Muscle of leg (tissue), 11 donors: ENCODE data around the gene TRIM69. TPM values are rescaled to one million over a fixed set of nuclear protein-coding genes. Genes with fewer than 3 reads are reported as not detected.
"Not testable (repeated sequence)": the region's sequence is repeated elsewhere in the genome, so short reads cannot be mapped to it uniquely, and the experiment has no call there.

ENCODE experiments used
- DNase-seq: peaks from one replicate; pipeline ENCODE4 v3.0.0; 2013
- H3K27ac ChIP-seq: one replicate; pipeline ENCODE4 v1.5.1; 2013; ENCODE audit warnings: mild to moderate bottlenecking, low read length, control low read depth
- H3K27me3 ChIP-seq: one replicate; pipeline ENCODE4 v1.6.1; 2013; ENCODE audit warnings: low read length; ENCODE audit not compliant: control insufficient read depth, insufficient read depth
- H3K36me3 ChIP-seq: one replicate; pipeline ENCODE4 v1.6.1; 2013; ENCODE audit warnings: low read length; ENCODE audit not compliant: control insufficient read depth, insufficient read depth
- H3K4me1 ChIP-seq: one replicate; pipeline ENCODE4 v1.6.1; 2013; ENCODE audit warnings: low read length; ENCODE audit not compliant: control insufficient read depth, insufficient read depth
- H3K4me3 ChIP-seq: one replicate; pipeline ENCODE4 v1.5.1; 2013; ENCODE audit warnings: low read length, control low read depth
- H3K9me3 ChIP-seq: replicated peaks from 2 replicates; pipeline ENCODE4 v1.6.1; 2013; ENCODE audit warnings: low read depth, low read length; ENCODE audit not compliant: control insufficient read depth
- WGBS: methylation state at CpG from one replicate; pipeline ENCODE4 v1.1.5; 2013; ENCODE audit warnings: missing lambda C conversion rate; ENCODE audit not compliant: insufficient coverage; 5-methylcytosine and 5-hydroxymethylcytosine counted together
- polyA plus RNA-seq, 8 donors: library from polyadenylated mRNA; unstranded; fragments of 120-200 nt; gene quantifications; one replicate each; pipeline versions ENCODE4 v1.2.1 to v1.2.3, GENCODE V29; 2013; ENCODE audit warnings: inconsistent platforms in 1 of 8, low replicate concordance in 1 of 8; ENCODE audit not compliant: insufficient read length in 8 of 8, insufficient read depth in 1 of 8
- total RNA-seq: library from RNA; stranded (reverse); fragments of 120-200 nt; gene quantifications from one replicate; pipeline ENCODE4 v1.2.4, GENCODE V29; 2013

TRIM69 gene
- total and polyA plus RNA-seq, 9 donors, result 14.6 to 28.2 (median 22.6) TPM

GRCh38 chr15:44726136-44726535, 10.2 kb upstream of the TRIM69 start:
- peak; percentile 11 for DNase-seq
- H3K4me3 ChIP-seq, result peak overlapping the region; percentile 4
- 59% methylated on average over 6 of the region's 7 CpGs for WGBS
- peaks cover 12% of the 10 kb centered on the region for H3K4me1 ChIP-seq
- H3K9me3 ChIP-seq, result no peaks in the 10 kb centered on the region
- peak overlapping the region; percentile 97 for H3K27ac ChIP-seq
- no peaks in the 10 kb centered on the region for H3K27me3 ChIP-seq
- no peaks in the 10 kb centered on the region for H3K36me3 ChIP-seq

GRCh38 chr15:44726568-44727484, 9.5 kb upstream of the TRIM69 start:
- Histone ChIP-seq H3K27me3 (no peaks in the 10 kb centered on the region), H3K4me1 (peaks cover 12% of the 10 kb centered on the region), H3K27ac (peak overlapping the region; percentile 97), H3K36me3 (peaks cover 6% of the 10 kb centered on the region), H3K4me3 (peak overlapping the region; percentile 4), H3K9me3 (no peaks in the 10 kb centered on the region)
- DNase-seq, result peak; percentile 73
- WGBS, result 0% methylated on average over 3 of the region's 5 CpGs

GRCh38 chr15:44727485-44728231, 8.7 kb upstream of the TRIM69 start:
- Histone ChIP-seq H3K36me3 (peaks cover 11% of the 10 kb centered on the region), H3K27ac (peak overlapping the region; percentile 97), H3K4me3 (no peak overlapping the region), H3K27me3 (no peaks in the 10 kb centered on the region), H3K9me3 (no peaks in the 10 kb centered on the region), H3K4me1 (peaks cover 12% of the 10 kb centered on the region)
- peak; percentile 7 for DNase-seq
- WGBS, result 50% methylated on average over 2 of the region's 6 CpGs

GRCh38 chr15:44728232-44728575, 8.1 kb upstream of the TRIM69 start:
- peaks cover 11% of the 10 kb centered on the region for H3K36me3 ChIP-seq
- H3K4me1 ChIP-seq, result peaks cover 12% of the 10 kb centered on the region
- 86% methylated on average over 2 of the region's 5 CpGs for WGBS
- H3K4me3 ChIP-seq, result peak overlapping the region; percentile 90
- peak overlapping the region; percentile 97 for H3K27ac ChIP-seq
- H3K27me3 ChIP-seq, DNase-seq, H3K9me3 ChIP-seq: not testable (repeated sequence)

GRCh38 chr15:44728576-44729407, 7.5 kb upstream of the TRIM69 start:
- Histone ChIP-seq H3K27ac (peak overlapping the region; percentile 97), H3K9me3 (no peaks in the 10 kb centered on the region), H3K27me3 (no peaks in the 10 kb centered on the region), H3K4me3 (peak overlapping the region; percentile 90), H3K36me3 (peaks cover 11% of the 10 kb centered on the region), H3K4me1 (peaks cover 12% of the 10 kb centered on the region)
- under 1% methylated on average over 21 of the region's 36 CpGs for WGBS
- peak; percentile 99 for DNase-seq

- Histone ChIP-seq H3K4me1 (peaks cover 12% of the 10 kb centered on the region), H3K4me3 (peak overlapping the region; percentile 90), H3K27me3 (no peaks in the 10 kb centered on the region), H3K36me3 (peaks cover 11% of the 10 kb centered on the region), H3K27ac (peak overlapping the region; percentile 97), H3K9me3 (no peaks in the 10 kb centered on the region)
- no peak for DNase-seq
- WGBS, result 0% methylated on average over 11 of the region's 21 CpGs
These were observed 6.8 kb upstream of the TRIM69 start for GRCh38 chr15:44729408-44730127.

GRCh38 chr15:44734839-44735481, 1.4 kb upstream of the TRIM69 start:
- DNase-seq, result no peak
- Histone ChIP-seq H3K27ac (no peak overlapping the region), H3K36me3 (peaks cover 11% of the 10 kb centered on the region), H3K4me1 (peaks cover 2% of the 10 kb centered on the region), H3K27me3 (no peaks in the 10 kb centered on the region), H3K9me3 (no peaks in the 10 kb centered on the region), H3K4me3 (no peak overlapping the region)
- WGBS, result 40% methylated on average over 1 of the region's 2 CpGs

GRCh38 chr15:44735482-44736180, 697 bp upstream of the TRIM69 start:
- WGBS, result 53% methylated on average over 6 of the region's 8 CpGs
- Histone ChIP-seq H3K36me3 (peaks cover 11% of the 10 kb centered on the region), H3K4me3 (no peak overlapping the region), H3K9me3 (no peaks in the 10 kb centered on the region), H3K27me3 (no peaks in the 10 kb centered on the region), H3K27ac (peak overlapping the region; percentile 21), H3K4me1 (no peaks in the 10 kb centered on the region)
- peak; percentile 16 for DNase-seq
